RWPE2 (cell line): ENCODE results near the gene ITGA11.
A peak's percentile ranks its signal among the peaks of the same experiment; 100 is the strongest.

Source experiments
- ATAC-seq: fragments of 200-7000 bp; cut with Tn5 transposase; 3 replicates; pipeline ENCODE4 v1.9.1; 2021; ENCODE audit warnings: low read depth
- DNase-seq: peaks from one replicate; pipeline ENCODE4 v3.0.0-alpha.2; 2020; ENCODE audit warnings: low spot score
- H3K27ac ChIP-seq: fragments of 450-650 bp; 2 replicates; pipeline ENCODE4 v1.5.1; 2017; ENCODE audit warnings: mild to moderate bottlenecking; ENCODE audit not compliant: poor library complexity, severe bottlenecking
- H3K27me3 ChIP-seq: fragments of 250-450 bp; sonication (Bioruptor Pico); 2 replicates; pipeline ENCODE4 v1.5.1; 2021; ENCODE audit warnings: mild to moderate bottlenecking, moderate library complexity; ENCODE audit not compliant: insufficient read depth, poor library complexity, severe bottlenecking
- H3K36me3 ChIP-seq: fragments of 250-450 bp; sonication (Bioruptor Pico); 2 replicates; pipeline ENCODE4 v1.5.1; 2020; ENCODE audit warnings: low read depth, mild to moderate bottlenecking, moderate library complexity
- H3K4me1 ChIP-seq: fragments of 250-450 bp; sonication (Bioruptor Pico); 2 replicates; pipeline ENCODE4 v1.5.1; 2021; ENCODE audit warnings: mild to moderate bottlenecking, moderate library complexity; ENCODE audit not compliant: insufficient read depth, poor library complexity, severe bottlenecking
- H3K4me3 ChIP-seq: fragments of 250-450 bp; sonication (Bioruptor Pico); 2 replicates; pipeline ENCODE4 v1.5.1; 2021; ENCODE audit warnings: mild to moderate bottlenecking, moderate library complexity; ENCODE audit not compliant: severe bottlenecking
- H3K9me3 ChIP-seq: fragments of 250-450 bp; sonication (Bioruptor Pico); 2 replicates; pipeline ENCODE4 v1.5.1; 2021; ENCODE audit warnings: mild to moderate bottlenecking, moderate library complexity; ENCODE audit not compliant: severe bottlenecking
- CTCF ChIP-seq: fragments of 450-650 bp; IDR thresholded peaks from one replicate; pipeline ENCODE4 v1.5.1; 2017; ENCODE audit warnings: mild to moderate bottlenecking, moderate library complexity; ENCODE audit not compliant: poor library complexity, severe bottlenecking

The ITGA11 gene

GRCh38 chr15:68478853-68479252 lies 46.9 kb upstream of the ITGA11 start:
- H3K27me3 ChIP-seq = peaks cover 18% of the 10 kb centered on the region
- TF ChIP-seq CTCF = no peak
- DNase-seq = no peak
- no peaks in the 10 kb centered on the region for H3K9me3 ChIP-seq
- H3K4me1 ChIP-seq = no peaks in the 10 kb centered on the region
- no peak overlapping the region for H3K4me3 ChIP-seq
- no peak overlapping the region for H3K27ac ChIP-seq
- no peaks in the 10 kb centered on the region for H3K36me3 ChIP-seq
- ATAC-seq = no peak; the same call in 2 of the 3 replicates

GRCh38 chr15:68475449-68475848 lies 43.5 kb upstream of the ITGA11 start:
- no peaks in the 10 kb centered on the region for H3K9me3 ChIP-seq
- peaks cover 24% of the 10 kb centered on the region for H3K27me3 ChIP-seq
- no peaks in the 10 kb centered on the region for H3K36me3 ChIP-seq
- no peak for TF ChIP-seq CTCF
- no peaks in the 10 kb centered on the region for H3K4me1 ChIP-seq
- H3K27ac ChIP-seq = no peak overlapping the region
- DNase-seq (no peak), ATAC-seq (no peak)
- H3K4me3 ChIP-seq = no peak overlapping the region

DNA sequence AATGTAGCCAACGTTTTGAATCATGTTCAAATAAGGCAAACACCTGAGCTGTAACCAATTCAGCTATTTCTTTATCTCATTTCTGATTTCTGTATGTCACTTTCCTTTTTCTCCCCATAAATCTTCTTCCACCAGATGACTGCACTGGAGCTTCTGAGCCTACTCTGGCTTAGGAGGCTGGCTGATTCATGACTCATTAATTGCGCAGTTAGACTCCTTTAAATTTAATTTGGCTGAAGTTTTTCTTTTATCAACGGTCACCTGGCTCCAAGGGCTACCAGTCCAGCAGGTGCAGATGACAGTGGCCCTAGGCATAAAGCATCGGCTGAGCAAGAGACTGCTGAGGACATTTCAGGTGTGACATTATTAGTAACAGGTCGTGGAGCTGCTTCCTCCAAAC lies 39.6 kb upstream of the ITGA11 start:
- Histone ChIP-seq H3K4me3 (no peak overlapping the region), H3K27ac (no peak overlapping the region), H3K9me3 (no peaks in the 10 kb centered on the region), H3K36me3 (no peaks in the 10 kb centered on the region), H3K4me1 (no peaks in the 10 kb centered on the region), H3K27me3 (peaks cover 24% of the 10 kb centered on the region)
- DNase-seq = no peak
- no peak for TF ChIP-seq CTCF
- ATAC-seq = peak; percentile 58; the same call in 2 of the 3 replicates

DNA sequence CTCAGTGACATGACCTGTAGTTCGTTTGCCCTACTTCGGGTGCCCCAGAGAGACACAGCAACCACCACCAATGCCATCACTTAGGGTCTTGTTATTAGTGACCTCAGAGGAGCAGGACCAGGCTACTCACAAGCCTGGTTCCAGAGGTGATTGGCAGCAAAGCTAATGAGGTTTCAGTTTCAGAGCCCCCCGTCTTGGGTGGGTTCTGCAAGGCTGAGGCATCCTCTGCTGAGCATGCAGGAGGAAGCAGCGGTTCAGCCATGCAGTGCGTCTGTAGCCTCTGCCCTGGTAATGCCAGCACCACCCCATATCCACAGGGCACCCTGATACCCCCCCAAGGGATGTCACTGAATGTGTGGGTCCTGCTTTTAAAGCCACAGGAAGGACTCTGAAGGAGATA lies 39.0 kb upstream of the ITGA11 start:
- ATAC-seq = no peak
- Histone ChIP-seq H3K27me3 (peaks cover 18% of the 10 kb centered on the region), H3K27ac (no peak overlapping the region), H3K4me1 (no peaks in the 10 kb centered on the region), H3K9me3 (no peaks in the 10 kb centered on the region), H3K4me3 (no peak overlapping the region), H3K36me3 (no peaks in the 10 kb centered on the region)
- DNase-seq = no peak
- no peak for TF ChIP-seq CTCF

- H3K36me3 ChIP-seq = no peaks in the 10 kb centered on the region
- H3K4me3 ChIP-seq = no peak overlapping the region
- ATAC-seq = no peak
- TF ChIP-seq CTCF = no peak
- H3K27ac ChIP-seq = no peak overlapping the region
- H3K9me3 ChIP-seq = no peaks in the 10 kb centered on the region
- DNase-seq = no peak
- no peaks in the 10 kb centered on the region for H3K4me1 ChIP-seq
- H3K27me3 ChIP-seq = peaks cover 12% of the 10 kb centered on the region
These were observed 38.2 kb upstream of the ITGA11 start for GRCh38 chr15:68470049-68470742.
